Amygdala (tissue), 56 donors: ENCODE measurements around the gene GRK5.
A peak's percentile ranks its signal among the peaks of the same experiment; 100 is the strongest.

ENCODE experiments used
- DNase-seq, 56 donors: peaks; one replicate each; lab custom pipeline; 2025; lab: John Stamatoyannopoulos, UW

The GRK5 gene

GRCh38 chr10:119351189-119351588 is 143.8 kb downstream of the GRK5 start:
- no peak for DNase-seq

GRCh38 chr10:119352042-119352441 is 144.7 kb downstream of the GRK5 start:
- no peak for DNase-seq

DNA sequence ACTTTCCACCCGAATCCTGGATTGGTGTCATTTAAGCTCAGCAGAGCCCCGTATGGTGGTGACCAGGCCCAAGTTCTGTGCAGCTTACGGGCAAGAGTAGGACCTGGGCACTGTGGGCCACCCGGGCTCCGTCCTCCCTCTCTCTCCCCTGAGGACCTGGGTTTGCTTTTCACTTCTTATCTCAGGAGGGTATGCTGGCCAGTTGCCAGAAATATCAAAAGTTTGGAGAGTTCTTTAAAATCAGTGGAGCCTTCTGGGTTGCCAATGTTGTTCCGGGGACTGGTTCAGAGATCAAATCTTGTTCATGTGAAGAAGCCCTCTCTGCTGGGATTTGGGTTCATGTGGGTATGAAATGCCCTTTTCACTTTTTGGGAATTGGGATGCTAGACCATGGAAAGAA is 145.4 kb downstream of the GRK5 start:
- DNase-seq = no peak

DNA sequence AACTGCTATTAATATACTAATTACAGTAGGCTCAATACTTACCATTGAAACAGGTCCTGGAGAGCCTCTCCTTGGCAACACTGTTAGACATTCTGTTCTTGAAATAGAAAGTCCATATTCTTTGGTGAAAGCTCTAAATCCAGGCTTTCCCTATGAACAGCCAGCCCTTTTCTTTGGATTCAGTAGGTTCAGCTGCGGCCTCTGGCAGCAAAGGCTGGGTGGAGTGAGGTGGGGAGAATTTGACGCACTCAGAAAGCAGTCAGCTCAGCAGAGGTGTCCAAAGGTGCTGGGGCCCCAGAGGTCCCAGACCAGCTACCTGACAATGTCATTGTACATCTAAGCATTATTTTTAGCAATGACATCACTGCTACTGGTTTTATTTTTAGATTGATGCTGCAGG is 146.1 kb downstream of the GRK5 start:
- DNase-seq = no peak

DNA sequence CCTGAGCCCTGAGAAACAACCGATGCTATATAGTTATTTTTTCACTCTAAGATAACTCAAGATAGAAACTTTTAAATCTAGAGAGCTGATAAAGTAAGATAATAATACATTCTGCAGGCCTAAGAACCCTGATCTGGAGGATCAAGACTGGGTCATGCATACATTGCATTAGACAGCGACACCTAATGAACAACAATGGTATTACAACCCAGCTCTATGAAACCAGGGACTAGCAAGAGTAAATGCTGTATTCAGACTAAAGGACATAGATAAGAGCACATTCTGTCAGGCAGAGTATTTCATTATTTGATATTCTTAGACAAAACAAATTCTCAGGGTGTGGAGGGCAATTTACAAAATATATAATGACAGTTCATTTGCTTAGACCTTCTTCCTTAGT is 148.6 kb downstream of the GRK5 start:
- DNase-seq = no peak

GRCh38 chr10:119357412-119358151 is 150.2 kb downstream of the GRK5 start:
- no peak for DNase-seq

DNA sequence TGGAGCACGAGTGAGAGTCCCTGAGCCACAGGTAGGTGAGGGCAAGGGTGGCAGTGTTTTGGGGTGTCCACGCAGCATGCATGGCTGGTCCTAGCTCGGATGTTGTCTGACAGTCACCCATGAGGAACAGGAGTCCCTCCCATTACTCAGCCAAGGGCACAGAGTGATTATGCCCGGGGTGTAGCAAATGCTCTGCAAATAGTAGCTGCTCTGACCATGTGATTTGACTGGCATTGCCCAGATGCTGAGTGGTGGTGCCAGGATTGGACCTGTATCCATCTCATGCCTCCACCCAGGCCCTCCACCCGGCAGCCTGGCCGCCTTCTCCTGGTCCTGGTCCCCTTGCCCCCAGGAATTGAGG is 150.8 kb downstream of the GRK5 start:
- DNase-seq = no peak

- DNase-seq = no peak
Observed at GRCh38 chr10:119358567-119358966, 151.2 kb downstream of the GRK5 start.

DNA sequence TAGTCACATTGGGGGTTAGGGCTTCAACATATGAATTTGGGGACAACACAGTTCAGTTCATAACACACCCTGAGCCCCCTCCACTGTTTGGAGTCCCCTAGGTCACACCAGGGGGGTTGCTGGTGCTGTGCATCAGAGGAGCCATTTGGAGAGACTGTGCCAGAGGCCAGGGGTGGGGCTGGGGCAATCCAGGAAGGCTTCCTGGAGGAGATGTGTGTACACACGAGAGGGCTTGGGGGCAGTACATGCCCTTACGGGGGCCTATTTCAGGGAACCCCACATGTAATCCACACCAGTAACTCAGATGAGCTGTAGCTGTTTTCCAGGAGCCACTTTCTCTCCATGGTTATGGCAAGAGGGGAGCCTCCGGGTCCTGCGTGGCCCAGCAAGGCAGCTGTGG is 151.7 kb downstream of the GRK5 start:
- no peak for DNase-seq

DNA sequence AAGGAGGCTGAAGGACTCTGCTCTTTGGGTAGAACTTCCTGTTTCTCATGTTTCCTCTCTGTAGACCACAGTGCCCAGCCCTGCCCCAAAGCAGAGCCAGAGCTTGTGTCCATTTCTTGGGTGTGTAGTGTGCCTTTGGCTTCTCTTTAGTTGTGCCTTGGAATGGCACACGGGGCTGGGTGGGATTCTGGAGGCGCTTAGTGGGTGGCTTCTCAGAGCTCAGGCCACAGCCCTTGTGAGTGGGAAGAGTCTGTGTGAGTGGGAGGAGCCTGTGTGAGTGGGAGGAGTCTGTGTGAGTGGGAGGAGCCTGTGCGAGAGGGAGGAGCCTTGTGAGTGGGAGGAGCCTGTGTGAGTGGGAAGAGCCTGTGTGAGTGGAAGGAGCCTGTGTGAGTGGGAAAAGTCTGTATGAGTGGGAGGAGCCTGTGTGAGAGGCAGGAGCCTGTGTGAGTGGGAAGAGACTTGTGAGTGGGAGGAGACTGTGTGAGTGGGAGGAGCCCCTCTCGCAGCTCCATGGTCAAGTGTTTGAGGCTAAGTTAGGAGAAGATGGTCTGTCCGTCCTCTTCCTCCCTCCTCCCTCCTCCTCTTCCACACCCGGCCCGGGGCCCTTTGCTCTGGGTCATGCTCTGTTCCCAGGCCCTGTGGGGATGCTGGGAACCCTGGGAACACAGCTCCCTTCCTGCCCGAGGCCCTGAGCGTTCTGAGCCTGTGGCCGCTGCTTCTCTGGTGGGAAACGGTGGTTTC is 153.0 kb downstream of the GRK5 start:
- DNase-seq = peak in 2 of 56 donors; percentile 10 to 55

DNA sequence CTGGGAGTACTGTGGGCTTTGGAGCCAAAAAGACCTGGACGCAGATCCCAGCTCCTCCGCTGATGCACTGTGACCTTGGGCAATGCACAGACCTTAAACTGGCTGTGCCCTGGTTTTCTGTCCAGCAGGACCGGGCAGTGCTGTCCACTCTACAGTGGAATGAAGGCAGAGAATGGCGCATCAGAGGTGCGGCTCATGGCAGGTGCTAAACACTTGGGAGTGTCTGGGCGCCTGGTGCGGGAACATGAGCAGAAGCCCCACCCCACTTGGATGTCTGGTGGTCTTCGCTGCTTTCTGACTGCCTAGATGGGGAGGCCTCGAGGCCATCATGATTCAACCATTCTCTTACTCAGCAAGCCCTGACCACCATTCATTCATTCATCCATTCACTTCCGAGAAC is 153.7 kb downstream of the GRK5 start:
- no peak for DNase-seq

- no peak for DNase-seq
Observed at GRCh38 chr10:119362122-119362521, 154.8 kb downstream of the GRK5 start.

DNA sequence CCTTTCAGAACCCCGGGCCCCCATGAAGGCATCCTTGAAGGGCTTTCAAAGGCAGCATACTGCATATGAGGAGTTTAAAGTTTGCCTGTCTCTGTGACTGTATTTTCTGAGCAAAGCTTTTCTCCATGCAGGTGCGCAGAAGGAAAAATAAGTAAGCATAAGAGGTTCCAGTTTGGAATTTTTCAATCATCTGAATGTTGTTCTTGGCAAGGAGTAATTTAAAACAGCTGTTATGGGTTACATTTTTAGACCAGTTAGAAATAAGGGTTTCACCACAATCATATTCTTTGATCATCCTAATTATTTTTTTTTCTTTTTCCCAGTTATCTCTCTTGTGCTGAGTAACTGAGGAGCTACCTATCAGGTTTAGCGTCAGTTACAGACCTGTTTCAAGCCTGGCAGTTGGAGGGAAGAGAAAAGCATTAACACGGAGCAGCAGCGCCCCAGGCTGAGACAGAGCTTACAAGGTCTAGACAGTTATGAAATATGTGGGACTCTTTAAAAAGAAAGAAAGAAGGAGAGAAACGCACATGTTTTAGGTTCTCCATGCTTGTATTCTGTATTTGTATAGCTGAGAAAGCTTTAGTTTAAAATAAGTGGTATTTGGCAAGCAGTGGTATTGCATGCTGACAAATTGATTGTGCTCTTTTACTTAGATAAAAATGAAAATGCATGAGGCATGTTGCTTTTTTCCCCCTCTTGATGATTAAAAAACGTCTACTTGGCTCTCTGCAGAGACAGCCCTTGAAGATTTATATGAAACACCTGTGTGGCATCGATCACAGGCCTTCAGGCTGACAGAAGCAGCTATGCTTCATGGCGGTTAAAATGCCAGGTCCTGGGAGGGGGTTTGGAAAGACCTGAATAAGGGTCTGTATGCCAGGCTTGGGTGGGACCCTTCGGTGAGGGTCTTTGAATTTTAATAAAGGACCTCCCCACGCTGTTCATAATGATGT is 157.6 kb downstream of the GRK5 start:
- DNase-seq = no peak

DNA sequence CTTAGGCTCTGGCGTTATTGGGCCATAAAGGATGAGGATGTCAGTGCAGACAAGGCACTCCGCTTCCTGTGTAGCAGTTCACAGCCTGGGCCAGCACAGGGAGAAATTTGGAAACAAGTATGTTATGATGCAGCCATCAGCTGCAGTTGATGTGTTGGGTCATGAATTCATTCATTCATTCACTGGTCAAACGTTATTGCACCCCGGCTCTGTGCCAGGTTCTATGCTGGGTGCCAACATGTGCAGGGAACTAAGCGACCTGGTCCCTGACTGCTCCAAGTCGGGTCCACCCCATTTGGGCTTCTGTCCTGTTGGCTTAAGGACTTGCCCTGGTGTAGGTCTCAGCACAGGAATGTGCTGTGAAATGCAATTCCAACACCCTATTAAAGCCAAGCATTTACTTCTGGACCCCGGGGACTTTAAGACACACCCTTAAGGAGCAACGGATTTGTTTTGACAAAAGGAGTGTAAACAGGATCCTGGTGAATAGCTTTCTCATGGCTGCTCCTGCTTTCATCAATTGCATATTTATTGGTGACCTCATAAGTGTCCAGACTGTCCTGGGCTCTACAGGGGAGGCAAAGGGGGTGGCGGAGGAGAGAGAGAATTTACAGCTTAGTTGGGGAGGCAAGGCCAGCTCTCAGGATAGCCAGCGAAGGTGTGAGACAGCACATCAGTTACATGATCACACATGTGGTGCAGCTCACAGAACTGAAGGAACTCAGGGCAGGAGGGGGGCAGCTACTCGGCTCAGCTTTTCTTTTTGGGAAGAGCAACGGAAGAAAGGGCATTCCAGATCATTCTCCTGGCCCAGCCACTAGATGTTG is 158.6 kb downstream of the GRK5 start:
- no peak for DNase-seq

- DNase-seq = no peak
Observed at GRCh38 chr10:119367841-119368549, 160.6 kb downstream of the GRK5 start.

- no peak for DNase-seq
Observed at GRCh38 chr10:119368581-119368980, 161.2 kb downstream of the GRK5 start.

- DNase-seq = no peak
Observed at GRCh38 chr10:119368991-119369869, 161.9 kb downstream of the GRK5 start.

DNA sequence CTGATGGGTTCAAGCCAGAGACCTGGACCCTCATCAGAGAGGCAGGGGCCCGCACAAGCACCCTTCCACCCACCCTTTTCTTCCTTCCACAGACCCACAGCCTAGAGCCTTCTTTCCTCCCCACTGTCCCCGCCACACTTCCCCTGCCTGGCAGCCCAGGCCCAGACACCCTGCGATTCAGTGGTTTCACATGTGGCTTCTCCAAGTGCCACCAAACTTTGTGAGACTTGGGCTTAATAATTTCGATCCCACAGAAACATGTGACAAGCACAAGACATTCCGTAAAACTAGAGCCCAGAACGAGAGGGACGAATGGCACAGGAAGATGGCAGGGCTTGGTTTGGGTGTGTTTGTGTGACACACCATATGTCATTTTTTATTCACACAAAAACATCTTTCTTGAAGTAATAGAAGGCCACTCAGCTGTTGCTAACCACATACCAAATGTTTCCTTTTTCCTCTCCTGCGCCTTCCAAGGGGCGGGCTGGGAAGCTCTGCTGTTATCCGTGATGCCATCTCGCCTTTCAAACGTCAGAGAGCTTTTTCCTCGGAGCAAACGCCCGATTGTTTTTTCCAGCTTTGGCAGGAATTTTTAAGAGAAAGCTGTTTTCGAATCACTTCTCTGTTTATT is 162.9 kb downstream of the GRK5 start:
- DNase-seq = peak in 1 of 56 donors; percentile 4
